A673 (cell line): Measurements from ENCODE around the gene NUP188.

ENCODE experiments used
- CTCF ChIP-seq: fragments of 300-800, 200-600 bp; sonication (generic); conservative IDR thresholded peaks from 2 replicates; pipeline ENCODE4 v1.5.1; 2017; ENCODE audit warnings: low read depth, mild to moderate bottlenecking, antibody characterized with exemption, low read length, moderate library complexity, mixed read lengths
- EZH2 ChIP-seq: fragments of 200-600 bp; sonication (generic); IDR thresholded peaks from 2 replicates; pipeline ENCODE4 v1.6.1; 2017; ENCODE audit warnings: borderline replicate concordance, low read depth, mild to moderate bottlenecking, mixed read lengths, antibody characterized with exemption, low read length; ENCODE audit not compliant: poor library complexity, severe bottlenecking

- TF ChIP-seq CTCF (no peak), EZH2 (no peak)
These were observed 52.2 kb downstream of the NUP188 start for GRCh38 chr9:128999581-129000206.
